Retinal pigment epithelial cell (primary cell): ENCODE measurements around the gene PLVAP.

ENCODE experiments used
- DNase-seq: peaks from one replicate; pipeline ENCODE4 v3.0.0-alpha.2; 2010; ENCODE audit warnings: low read depth
- H3K4me3 ChIP-seq: 2 replicates; pipeline ENCODE4 v1.5.1; 2011; ENCODE audit warnings: mild to moderate bottlenecking, low read length, control low read depth, moderate library complexity
- CTCF ChIP-seq: conservative IDR thresholded peaks from 2 replicates; pipeline ENCODE4 v1.5.1; 2011; ENCODE audit warnings: low read depth, low read length, control low read depth, inconsistent platforms

PLVAP gene

GRCh38 chr19:17406046-17406886 is 29.1 kb upstream of the PLVAP start:
- TF ChIP-seq CTCF = no peak
- no peak for DNase-seq
- H3K4me3 ChIP-seq = no peak overlapping the region

- no peak within 1 kb of the TSS for H3K4me3 ChIP-seq
- peak; percentile 18 for DNase-seq
- TF ChIP-seq CTCF = no peak
Measured at GRCh38 chr19:17405250-17406045, 28.3 kb upstream of the PLVAP start, which contains the start of gene BST2. TSS of gene BST2 (minus strand) at chr19:17405630. CDS start at chr19:17405575, 55 bp downstream.

- TF ChIP-seq CTCF = no peak
- DNase-seq = no peak
- H3K4me3 ChIP-seq = no peak overlapping the region
Measured at GRCh38 chr19:17404621-17405249, 27.6 kb upstream of the PLVAP start.

- TF ChIP-seq CTCF = no peak
- DNase-seq = no peak
- H3K4me3 ChIP-seq = no peak overlapping the region
Measured at GRCh38 chr19:17404015-17404414, 26.9 kb upstream of the PLVAP start.

GRCh38 chr19:17402982-17403855 is 26.1 kb upstream of the PLVAP start:
- H3K4me3 ChIP-seq = no peak overlapping the region
- TF ChIP-seq CTCF = no peak
- DNase-seq = no peak

GRCh38 chr19:17401628-17402027 is 24.5 kb upstream of the PLVAP start:
- no peak for DNase-seq
- no peak for TF ChIP-seq CTCF
- no peak overlapping the region for H3K4me3 ChIP-seq
